Raji (cell line): ENCODE measurements around the gene ABCG1.

Experiments used
- POLR2A ChIP-seq: IDR thresholded peaks from 2 replicates; pipeline ENCODE4 v1.6.1; 2011; ENCODE audit warnings: low read depth, low read length, control low read depth; ENCODE audit not compliant: insufficient read depth

Gene ABCG1

DNA sequence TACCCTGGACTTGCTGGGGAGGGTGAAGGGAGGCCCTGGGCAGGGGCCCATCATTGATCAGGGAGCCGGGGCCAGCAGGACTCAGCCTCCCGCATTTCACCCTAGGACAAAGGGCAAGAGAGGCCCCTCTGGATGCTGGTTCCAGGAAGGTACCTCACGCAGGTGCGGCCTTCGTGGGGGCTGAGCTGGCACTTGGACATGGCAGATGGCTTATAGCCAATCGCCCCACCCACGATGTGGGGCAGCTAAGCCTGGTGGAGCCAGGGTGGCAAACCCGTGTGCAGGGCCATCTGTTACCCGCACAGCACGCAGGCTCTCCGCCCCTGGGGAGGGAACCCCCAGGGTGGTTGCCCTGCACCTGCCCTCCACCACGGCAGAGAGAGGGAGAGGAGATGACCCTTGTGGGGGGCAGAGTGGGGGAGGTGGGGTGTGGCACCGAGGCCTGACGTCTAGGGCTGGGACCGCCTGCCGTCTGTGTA, 93.7 kb downstream of the ABCG1 start:
- TF ChIP-seq POLR2A, result no peak

DNA sequence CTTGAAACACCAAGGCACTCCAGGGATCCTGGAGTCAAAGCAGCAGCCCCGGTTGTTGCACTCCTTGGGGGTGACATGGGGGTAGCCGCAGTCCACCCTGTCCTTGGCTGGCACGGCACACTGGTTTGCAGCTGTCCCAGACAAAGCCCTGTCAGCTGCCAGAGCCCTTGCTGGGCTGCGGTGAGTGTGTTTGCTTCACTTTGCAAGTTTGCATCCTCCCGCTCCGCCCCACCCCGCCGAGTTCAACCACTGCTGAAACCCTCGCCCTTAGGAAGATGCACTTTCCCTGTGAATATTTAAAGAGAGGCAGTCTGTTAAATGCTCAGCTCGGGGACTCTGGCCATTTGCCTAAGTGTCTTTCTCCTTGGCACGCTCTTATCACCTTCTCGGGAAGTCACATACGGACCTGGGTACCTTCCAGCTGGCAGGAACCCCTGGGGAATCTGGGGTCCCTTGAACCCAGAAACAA, 94.6 kb downstream of the ABCG1 start:
- no peak for TF ChIP-seq POLR2A

DNA sequence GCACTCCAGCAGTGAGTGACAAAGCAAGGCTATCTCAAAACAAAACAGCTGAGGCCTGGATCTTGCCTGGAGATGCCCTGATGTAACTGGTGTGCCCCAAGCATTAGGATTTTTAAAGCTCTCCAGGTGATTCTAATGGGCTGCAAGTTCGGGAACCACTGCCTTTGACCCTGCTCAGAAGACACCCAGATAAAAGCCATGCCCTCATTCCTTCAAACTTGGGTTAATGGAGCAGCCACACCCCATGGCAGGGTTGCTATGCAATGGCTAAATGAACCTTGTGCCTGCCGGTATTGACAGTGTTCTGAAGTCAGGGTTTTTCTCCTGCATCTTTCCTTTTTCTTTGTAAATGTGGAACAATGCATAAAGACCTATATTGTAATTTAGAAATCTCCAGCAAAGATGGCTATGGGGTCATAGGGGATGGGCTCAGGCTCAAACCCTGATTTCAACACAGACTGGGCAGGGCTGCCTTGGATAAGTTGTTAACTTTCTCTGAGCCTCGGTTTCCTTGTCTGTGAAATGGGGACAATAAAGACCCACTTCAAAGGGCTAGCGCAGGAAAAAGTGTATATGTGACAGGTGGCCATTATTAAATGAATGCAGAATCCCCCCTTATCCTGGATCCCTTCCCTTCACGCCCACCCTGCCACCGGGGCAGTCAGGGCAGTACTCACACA, 95.8 kb downstream of the ABCG1 start:
- TF ChIP-seq POLR2A, result no peak

DNA sequence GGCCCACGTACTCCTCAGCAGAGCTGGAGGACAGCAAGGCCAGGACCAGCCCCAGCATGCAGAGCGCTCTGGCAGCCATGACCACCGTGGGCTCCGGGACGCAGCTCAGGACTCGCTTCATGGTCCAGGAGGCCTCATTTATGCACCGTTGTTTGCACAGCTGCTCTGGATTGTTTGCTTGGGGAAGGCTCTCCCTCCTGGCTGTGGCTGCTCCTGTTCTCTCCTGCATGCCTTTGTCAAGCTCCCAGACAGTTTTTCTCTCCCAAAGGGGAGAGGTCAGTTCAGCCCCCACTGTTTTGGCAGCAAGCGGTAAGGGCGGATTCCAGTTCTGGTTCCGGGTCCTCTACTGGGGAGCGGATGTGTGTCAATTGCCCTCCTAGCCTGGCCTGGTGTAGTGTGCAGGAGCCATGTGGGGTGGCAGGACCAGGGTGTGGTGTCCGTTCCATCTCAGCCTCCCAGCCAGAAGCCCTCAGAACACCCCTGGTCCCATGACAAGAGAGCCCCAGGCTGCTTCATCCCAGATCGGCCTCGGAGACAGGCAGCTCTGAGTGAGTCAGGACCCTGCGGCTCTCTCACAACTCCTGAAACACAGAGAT, 96.5 kb downstream of the ABCG1 start, which contains the start of gene TFF3:
Gene TFF3 (minus strand): TSS at position 114 of the 596 bp plus-strand sequence. CDS start 35 bp downstream, at position 79.
- no peak for TF ChIP-seq POLR2A

DNA sequence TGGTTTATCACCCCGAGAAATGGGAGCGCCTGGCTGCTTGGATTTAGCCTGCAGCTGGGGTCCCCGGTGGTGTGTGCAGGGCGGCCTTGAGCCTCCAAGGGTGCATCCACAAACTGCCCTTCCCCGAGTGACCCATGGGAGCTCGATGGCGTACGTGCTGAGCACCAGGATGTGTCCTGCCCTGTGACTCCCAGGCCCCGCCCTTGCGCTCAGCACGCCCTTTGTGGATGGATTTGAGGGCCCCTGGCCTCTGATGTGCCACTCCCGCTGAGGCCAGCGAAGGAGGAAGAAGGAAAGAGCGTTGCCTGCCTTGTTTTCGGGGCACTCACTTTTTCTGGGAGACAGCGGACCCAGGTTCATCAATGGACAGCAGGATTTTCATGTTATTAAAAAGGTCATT, 98.0 kb downstream of the ABCG1 start:
- TF ChIP-seq POLR2A, result no peak

DNA sequence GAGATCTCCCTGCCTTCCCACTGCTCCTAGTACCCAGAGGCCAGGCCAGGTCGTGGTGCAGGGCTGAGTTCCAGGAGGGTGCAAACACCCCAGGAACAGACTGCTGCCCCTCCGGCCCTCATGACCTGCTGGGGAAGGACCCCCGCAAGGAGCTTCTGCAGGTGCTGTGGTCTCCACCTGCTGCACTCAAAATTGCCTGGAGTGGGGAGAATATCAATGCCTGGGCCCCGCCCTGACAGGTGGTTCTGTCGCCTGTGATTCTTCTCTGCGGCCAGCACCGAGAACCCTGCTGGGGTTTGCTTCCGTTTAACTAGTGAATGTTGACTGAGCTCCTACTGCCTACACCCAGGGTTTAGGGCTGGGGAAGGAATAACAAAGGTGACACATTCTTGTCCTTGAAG, 98.4 kb downstream of the ABCG1 start:
- no peak for TF ChIP-seq POLR2A

DNA sequence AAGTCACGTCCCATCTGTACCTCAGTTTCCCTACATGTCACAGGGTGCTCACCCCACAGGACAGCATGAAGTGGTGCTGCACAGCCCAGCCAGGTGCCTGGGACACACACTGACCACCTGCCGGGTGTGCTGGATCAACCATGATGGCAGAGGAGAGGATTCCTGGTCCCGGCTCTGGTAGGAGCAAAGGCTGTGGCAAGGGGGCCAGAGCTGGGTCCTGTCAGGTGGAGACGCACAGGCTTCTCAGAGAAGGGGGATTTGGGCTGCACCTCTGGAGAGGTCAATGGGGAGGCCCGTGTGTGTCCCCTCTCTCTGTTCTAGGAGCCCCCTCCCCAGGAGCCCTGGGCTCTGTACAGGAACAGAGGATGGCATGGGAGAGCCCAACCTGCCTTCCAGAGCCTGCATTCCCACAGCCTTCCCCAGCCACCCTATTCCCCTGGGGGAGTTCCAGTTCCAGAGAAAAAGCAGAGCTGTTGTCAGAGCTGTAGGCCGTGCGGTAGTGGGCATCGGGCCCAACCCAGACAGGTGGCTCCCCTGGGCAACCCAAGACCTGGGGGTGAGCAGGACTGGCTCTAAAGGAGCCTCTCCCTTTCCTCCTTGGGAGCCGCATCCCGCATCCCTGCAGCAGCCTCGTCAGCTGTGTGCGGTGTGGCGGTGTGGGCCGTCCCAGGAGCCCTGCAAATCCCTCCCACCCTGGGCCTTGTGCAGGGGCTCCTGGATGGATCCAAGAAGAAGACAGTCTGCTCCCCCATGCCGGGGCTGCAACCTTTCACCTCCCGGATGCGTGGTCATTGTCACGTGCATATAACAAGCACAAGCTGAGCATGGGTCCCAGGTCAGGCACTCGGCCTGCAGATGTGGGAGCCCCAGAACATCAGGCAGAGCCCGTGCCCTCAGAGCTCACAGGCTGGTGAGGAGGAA, 99.1 kb downstream of the ABCG1 start:
- no peak for TF ChIP-seq POLR2A

DNA sequence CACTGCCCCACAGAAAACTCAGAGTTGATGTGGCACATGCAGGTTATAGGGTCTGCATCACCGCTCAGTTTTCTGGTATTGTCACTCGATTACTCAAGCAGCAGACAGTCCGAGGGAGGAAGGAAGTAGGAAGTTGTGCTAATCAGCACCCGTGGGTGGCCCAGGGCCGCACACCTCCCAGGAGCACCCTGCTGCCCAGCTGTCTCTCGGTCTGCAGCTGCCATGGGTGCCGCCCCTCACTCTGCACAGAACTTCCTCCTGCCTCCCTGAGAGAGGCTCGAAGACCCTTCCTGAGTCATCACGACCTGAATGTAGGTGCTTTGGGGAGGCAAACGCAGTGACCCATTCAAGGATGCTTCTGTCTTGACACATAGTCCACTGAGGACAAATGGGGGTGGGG, 100.4 kb downstream of the ABCG1 start:
- no peak for TF ChIP-seq POLR2A

DNA sequence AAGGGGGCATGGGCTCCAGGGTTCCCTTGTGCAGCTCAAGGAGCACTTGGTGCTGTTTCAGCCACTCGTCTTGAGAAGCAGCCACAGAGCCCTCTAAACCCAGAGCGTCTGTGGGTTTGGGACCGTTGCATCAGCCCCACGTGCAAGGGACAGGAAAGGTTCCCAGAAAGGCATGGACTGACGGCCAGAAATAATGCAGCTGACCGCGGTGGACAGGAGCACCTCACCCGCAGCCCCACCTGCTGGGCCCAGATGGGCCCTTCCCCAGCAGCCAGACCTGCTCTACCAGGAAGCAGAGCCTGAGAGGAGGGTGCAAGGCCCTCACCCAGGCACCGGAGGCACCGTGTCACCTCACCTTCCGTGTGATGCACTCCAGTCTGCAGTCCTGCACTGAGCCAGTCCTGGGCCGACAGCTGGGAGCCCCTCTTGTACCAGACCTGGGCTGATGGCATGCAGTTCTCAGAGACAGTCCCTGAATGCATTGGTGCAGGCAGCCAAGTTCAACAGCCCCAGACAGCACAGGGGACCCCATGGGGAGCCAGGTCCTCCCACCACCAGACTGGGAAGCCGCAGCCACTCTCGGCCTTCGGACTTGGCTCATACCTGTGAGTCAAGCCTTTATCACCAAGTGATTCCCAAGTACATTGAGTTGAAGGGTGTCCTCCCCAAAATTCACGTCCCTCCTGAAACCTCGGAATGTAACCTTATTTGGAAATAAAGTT, 101.1 kb downstream of the ABCG1 start:
- TF ChIP-seq POLR2A, result no peak

DNA sequence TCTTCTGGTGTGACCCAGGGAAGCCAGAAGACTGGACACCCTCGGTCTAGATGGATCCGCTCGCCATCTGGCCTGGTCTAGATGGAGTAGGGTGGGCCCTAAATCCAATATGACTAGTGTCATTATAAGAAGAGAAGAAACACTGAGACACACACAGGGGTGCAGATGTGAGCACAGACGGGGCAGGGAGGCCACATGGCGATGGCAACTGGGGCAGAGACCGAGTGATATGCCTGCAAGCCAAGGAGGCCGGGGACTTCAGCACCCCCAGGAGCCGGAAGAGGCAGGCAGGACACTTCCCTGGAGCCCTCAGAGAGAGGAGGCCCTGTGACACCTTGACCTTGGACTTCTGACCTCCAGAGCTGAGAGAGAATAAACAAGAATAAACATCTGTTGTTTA, 101.9 kb downstream of the ABCG1 start:
- no peak for TF ChIP-seq POLR2A

DNA sequence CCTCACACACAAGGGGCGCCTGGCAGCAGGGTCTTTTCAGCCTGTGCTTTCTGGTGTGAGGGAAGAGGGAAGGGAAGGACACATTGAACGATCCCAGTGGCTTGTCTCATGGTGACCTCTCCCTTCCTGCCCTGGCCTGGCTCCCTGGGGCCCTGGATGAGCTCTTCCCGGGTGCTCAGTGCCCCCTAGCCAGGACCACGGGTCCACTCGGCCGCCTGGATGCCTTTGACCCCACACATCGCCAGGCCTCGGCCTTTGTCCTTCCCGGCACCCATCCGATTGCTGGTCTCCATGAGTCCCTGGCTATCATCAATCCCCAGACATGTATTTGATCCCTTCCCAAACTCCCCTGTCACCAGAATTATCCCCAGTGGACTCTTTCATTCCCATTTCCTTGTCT, 102.3 kb downstream of the ABCG1 start:
- no peak for TF ChIP-seq POLR2A

DNA sequence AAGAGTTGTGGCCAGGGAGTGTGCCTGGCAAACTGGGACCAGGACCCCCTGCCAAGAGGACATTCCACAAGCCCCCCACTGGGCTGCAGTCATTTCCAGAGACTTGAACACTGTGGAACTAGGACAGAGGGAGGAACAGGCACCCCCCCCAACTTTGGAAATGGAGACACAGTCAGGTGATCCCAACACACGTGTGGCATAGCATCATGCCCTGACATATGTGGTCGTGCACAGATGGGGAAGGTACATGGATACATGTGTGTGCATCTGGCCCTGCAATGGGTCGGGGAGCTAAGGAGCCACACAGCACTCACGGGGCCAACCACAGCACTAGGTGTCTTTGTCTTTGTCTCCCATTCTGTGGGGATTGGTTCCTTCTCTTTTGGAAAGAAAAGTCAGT, 102.9 kb downstream of the ABCG1 start:
- TF ChIP-seq POLR2A, result no peak

DNA sequence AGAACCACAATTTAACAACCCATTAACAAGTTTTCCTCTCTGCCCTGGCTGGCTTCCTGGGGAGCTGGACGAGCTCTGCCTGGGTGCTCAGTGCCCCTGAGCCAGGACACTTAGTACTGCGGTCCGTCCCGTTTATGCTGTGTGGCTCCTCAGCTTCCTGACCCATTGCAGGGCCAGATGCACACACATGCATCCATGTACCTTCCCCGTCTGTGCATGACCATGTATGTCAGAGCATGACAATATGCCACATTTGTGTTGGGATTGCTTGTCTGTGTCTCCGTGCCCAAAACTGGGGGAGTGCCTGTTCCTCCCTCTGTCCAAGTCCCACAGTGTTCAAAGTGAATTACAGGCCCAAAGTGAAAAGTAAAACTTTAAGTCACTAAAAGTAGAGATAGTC, 106.0 kb downstream of the ABCG1 start:
- no peak for TF ChIP-seq POLR2A

DNA sequence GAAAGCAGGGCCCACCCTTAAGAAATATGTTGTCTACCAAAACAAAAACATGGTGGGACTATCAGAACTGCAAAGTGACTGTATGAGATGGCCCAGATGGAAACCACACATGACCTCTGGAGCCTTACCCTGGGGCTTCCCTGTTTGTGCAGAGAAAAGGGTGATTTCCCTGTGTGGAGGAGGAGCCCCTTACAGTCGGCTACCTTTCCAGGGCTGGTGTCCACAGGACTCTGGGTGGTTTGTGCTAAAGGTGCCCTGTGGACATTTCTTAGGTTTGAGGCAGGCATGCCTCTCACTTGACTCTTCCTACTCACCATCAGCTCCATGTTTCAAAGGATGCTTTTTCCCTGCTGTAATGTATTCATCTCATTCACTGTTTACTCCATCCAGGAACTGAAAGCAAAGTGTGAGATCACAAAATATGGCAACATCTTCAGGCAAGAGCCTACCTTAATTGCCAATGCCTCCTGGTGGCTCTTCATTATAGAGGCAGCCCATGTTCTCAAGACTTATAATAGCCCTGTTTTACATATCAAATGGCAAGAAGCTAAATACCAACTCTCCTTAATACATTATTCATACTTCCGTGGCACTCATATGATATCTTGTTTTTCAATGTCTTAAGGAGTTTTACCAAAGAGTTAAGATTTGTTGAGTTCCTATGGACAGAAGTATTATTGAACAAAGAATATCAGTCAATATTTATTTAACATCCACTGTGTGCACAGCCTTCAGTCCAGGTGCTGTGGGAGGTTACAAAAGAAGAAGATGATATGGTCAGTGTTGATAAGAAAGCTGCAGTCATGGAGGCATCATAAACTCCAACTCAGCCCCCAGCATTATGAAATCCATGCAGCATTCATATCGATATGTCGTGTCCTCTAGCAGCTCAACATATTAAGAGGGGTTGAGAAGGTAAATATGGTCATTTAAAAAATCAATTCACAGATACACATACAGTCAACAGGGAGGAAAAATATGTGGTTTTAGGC, 111.7 kb downstream of the ABCG1 start:
- no peak for TF ChIP-seq POLR2A
